Measurements from ENCODE around the gene UNC45B. TPM values are rescaled to one million over a fixed set of nuclear protein-coding genes. Genes with fewer than 3 reads are reported as not detected.

Gene UNC45B
- total RNA-seq, 1 donor from 2014 or later, result not detected

DNA sequence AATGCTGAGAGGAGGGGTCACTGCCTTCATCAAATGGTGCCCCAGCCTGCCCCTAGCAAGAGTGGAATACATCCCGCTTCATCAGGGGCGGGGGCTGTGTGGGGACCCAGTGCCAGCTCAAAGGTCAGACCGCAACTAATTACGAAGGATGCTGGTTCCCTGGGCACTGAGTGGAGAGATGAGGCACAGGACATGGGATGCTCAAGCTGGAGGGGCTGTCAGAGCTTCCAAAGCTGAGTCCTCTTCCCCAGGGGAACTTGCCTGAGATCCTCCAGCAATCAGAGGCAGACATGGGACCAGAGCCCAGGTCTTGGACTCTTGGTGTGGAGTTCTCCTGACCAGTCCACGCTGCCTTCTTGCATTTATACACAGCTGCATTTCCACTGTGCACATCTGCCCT, 18.9 kb downstream of the UNC45B start:
- no peaks in the 10 kb centered on the region for H3K9me3 Mint-ChIP-seq
- POLR2A ChIA-PET, result no interaction called here
- intact Hi-C loops (cut with micrococcal nuclease), result no loop called here
- CTCF ChIA-PET, result no interaction called here
- TF ChIP-seq, protein P1, sequence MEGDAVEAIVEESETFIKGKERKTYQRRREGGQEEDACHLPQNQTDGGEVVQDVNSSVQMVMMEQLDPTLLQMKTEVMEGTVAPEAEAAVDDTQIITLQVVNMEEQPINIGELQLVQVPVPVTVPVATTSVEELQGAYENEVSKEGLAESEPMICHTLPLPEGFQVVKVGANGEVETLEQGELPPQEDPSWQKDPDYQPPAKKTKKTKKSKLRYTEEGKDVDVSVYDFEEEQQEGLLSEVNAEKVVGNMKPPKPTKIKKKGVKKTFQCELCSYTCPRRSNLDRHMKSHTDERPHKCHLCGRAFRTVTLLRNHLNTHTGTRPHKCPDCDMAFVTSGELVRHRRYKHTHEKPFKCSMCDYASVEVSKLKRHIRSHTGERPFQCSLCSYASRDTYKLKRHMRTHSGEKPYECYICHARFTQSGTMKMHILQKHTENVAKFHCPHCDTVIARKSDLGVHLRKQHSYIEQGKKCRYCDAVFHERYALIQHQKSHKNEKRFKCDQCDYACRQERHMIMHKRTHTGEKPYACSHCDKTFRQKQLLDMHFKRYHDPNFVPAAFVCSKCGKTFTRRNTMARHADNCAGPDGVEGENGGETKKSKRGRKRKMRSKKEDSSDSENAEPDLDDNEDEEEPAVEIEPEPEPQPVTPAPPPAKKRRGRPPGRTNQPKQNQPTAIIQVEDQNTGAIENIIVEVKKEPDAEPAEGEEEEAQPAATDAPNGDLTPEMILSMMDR (IDR thresholded peaks at IDR 0.05), result no peak
- H3K4me3 Mint-ChIP-seq, result no peak overlapping the region
- H3K36me3 Mint-ChIP-seq (ENCODE audit: low read depth), result no peaks in the 10 kb centered on the region
- DNase-seq (no peak), ATAC-seq (ENCODE audit: low read depth) (no peak)
- H3K27ac Mint-ChIP-seq, result no peak overlapping the region
- H3K27me3 Mint-ChIP-seq, result peaks cover 38% of the 10 kb centered on the region
- H3K4me1 Mint-ChIP-seq, result no peaks in the 10 kb centered on the region

DNA sequence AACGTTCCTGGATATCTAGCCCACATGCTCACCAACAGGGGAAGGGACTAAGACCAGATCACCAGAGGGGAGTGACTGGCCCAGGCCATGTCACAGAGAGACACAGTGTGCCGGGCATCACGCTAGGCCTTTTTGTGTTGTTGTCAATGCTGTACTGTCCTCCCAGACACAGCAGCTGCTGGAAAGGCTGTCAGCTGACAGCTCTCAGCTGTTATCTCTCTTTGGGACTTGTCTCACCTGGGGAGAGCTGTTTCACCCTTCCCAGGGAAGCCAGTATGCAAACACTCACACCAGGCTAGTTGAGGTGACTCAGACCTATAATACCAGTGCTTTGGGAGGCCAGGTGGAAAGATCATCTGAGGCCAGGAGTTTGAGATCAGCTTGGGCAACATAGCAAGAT, 19.4 kb downstream of the UNC45B start:
- ChIA-PET POLR2A (no interaction called here), CTCF (interaction anchor here (0.8 to 0.9 kb wide), 2 partner anchors 371 to 372 kb away, joined by 3 read pairs; no protein-coding TSS in a partner anchor)
- no peak overlapping the region for H3K27ac Mint-ChIP-seq

DNA sequence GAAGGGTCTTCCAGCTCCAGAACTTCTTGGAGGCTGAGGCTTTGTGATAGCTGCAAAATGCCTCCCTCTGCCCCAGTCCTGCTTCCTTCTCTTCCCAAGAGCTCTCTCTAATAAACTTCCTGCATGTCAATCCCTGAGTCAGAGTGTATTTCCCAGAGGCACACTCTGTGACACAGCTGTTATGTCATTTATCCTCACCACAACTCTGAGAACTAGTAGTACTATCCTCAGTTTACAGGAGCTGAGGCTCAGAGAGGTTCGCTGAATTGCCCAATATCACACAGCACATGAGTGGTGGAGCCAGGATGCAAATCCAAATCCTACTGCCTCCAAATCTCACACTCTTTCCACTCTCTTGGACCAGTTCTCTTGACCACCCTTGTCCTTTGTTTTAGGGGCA, 20.0 kb downstream of the UNC45B start:
- Mint-ChIP-seq H3K9me3 (no peaks in the 10 kb centered on the region), H3K27ac (no peak overlapping the region), H3K36me3 (ENCODE audit: low read depth) (no peaks in the 10 kb centered on the region), H3K27me3 (peaks cover 33% of the 10 kb centered on the region), H3K4me3 (no peak overlapping the region), H3K4me1 (no peaks in the 10 kb centered on the region)
- CTCF ChIA-PET, result interaction anchor here (0.8 to 0.9 kb wide), 2 partner anchors 371 to 372 kb away, joined by 3 read pairs; no protein-coding TSS in a partner anchor
- TF ChIP-seq, protein P1 (IDR thresholded peaks at IDR 0.05), result no peak
- intact Hi-C loops (cut with micrococcal nuclease), result no loop called here
- POLR2A ChIA-PET, result no interaction called here
- no peak for DNase-seq
- no peak for ATAC-seq (ENCODE audit: low read depth)

More for the DNA sequence above, 19.4 kb downstream of the UNC45B start:
- H3K4me3 Mint-ChIP-seq, result no peak overlapping the region
- no peaks in the 10 kb centered on the region for H3K36me3 Mint-ChIP-seq (ENCODE audit: low read depth)
- peaks cover 35% of the 10 kb centered on the region for H3K27me3 Mint-ChIP-seq
- no peaks in the 10 kb centered on the region for H3K4me1 Mint-ChIP-seq
- no peak for DNase-seq
- intact Hi-C loops (cut with micrococcal nuclease), result no loop called here
- no peak for ATAC-seq (ENCODE audit: low read depth)
- TF ChIP-seq, protein P1 (IDR thresholded peaks at IDR 0.05), result no peak
- no peaks in the 10 kb centered on the region for H3K9me3 Mint-ChIP-seq

DNA sequence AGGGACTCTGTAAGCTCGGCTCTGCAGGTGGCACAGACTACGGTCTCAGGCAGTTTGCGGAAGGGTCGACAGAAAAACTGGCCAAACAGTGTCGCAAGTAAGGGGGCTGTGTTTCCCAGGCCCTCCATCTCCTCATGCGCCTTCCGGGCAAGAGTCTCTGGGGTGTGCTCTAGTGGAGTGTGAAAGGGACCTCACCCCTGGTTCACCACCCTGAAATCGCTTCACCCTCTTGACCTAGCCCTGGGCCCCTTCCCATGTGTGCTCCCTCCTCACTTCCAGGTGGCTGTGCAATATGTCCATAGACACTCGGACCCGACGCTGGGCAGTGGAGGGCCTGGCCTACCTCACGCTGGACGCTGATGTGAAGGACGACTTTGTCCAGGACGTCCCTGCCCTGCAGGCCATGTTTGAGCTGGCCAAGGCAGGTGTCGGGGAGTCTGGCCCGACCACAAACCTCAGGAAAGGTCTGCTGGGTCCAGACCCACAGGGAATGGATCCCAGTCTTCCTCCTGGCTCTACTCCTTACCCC, 22.3 kb downstream of the UNC45B start:
- Mint-ChIP-seq H3K4me3 (no peak overlapping the region), H3K9me3 (no peaks in the 10 kb centered on the region), H3K27me3 (peaks cover 20% of the 10 kb centered on the region), H3K36me3 (ENCODE audit: low read depth) (no peaks in the 10 kb centered on the region), H3K4me1 (no peaks in the 10 kb centered on the region), H3K27ac (no peak overlapping the region)
- intact Hi-C loops (cut with micrococcal nuclease), result loop anchor here (2.0 kb wide), 1 partner anchor 143 kb away; no protein-coding TSS in a partner anchor
- ChIA-PET POLR2A (no interaction called here), CTCF (interaction anchor here (0.7 to 1.7 kb wide), 3 partner anchors 143 to 577 kb away, joined by 4 read pairs; no protein-coding TSS in a partner anchor)
- DNase-seq, result no peak
- TF ChIP-seq, protein P1 (IDR thresholded peaks at IDR 0.05), result no peak
- ATAC-seq (ENCODE audit: low read depth), result no peak

DNA sequence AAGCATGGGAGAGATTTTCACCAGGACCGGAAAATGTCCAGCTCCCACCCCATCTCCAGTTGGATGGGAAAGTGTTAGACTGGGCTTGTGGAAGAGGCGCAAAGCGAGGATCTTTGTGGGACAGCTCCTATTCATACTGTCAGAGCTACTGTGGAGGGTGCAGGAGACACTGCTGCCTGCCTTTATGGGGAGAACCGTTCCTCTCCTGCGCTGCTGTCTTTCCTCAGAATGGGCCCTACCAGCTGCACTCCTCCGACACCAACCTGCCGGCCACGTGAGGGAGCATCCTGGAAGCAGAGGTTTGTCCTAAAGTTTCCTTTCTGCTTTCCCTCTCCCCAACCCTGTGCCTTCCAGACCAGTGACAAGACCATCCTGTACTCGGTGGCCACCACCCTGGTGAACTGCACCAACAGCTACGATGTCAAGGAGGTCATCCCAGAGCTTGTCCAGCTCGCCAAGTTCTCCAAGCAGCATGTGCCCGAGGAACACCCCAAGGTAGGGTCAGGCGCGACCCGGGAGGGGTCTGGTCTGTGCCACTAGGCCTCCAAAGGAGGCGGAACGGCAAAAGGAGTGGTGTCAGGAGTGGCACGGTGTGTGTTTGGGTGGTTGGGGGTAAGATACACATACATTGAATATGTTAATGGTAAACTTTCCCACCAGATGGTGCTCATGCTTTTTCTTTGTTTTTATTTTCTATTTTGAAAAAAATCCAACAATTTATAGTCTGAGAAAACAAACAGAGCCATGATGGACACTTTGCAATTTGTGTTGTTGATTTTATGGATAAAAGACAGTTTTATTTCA, 23.6 kb downstream of the UNC45B start:
- DNase-seq, result no peak
- CTCF ChIA-PET, result interaction anchor here (0.7 to 1.7 kb wide), 5 partner anchors 142 to 576 kb away, joined by 3 to 8 read pairs (median 4); no protein-coding TSS in a partner anchor
- no peak overlapping the region for H3K4me3 Mint-ChIP-seq
- TF ChIP-seq, protein P1 (IDR thresholded peaks at IDR 0.05), result no peak
- intact Hi-C loops (cut with micrococcal nuclease), result loop anchor here (1.0 to 2.0 kb wide), 3 partner anchors 142 to 368 kb away; no protein-coding TSS in a partner anchor
- H3K4me1 Mint-ChIP-seq, result no peaks in the 10 kb centered on the region
- H3K27ac Mint-ChIP-seq, result no peak overlapping the region
- POLR2A ChIA-PET, result no interaction called here
- no peaks in the 10 kb centered on the region for H3K9me3 Mint-ChIP-seq
- peaks cover 16% of the 10 kb centered on the region for H3K27me3 Mint-ChIP-seq
- no peak for ATAC-seq (ENCODE audit: low read depth)
- no peaks in the 10 kb centered on the region for H3K36me3 Mint-ChIP-seq (ENCODE audit: low read depth)
